ENCODE data around the gene HEY2.

- no peak for TF ChIP-seq SUZ12 (IDR thresholded peaks at IDR 0.05; ENCODE audit: extremely low read depth, insufficient read depth, insufficient read length)
- TF ChIP-seq YY1 (IDR thresholded peaks at IDR 0.05; ENCODE audit: insufficient read depth, insufficient read length) = no peak
Measured at GRCh38 chr6:125809570-125810170, 60.2 kb downstream of the HEY2 start.

Data from NT2/D1 (cell line).